Smooth muscle cell of the umbilical artery (primary cell): Measurements from ENCODE around the gene TRIM49. TPM values are rescaled to one million over a fixed set of nuclear protein-coding genes. Genes with fewer than 3 reads are reported as not detected.

Source experiments
- total RNA-seq: library from RNA; depleted of rRNA; stranded (reverse); fragments of >200 nt; gene quantifications from 2 replicates; pipeline ENCODE4 v1.2.3, GENCODE V29; 2014

Gene TRIM49
- not detected in 2 replicates for total RNA-seq

GRCh38 chr11:89808475-89808874, at the start of gene TRIM49:
TSS of gene TRIM49 (minus strand) at chr11:89808575. CDS start at chr11:89804469, 4,106 bp downstream.

Other genes with a start within 250 kb of the TRIM49 start
- gene TRIM77, start 98.3 kb downstream of the TRIM49 start, total RNA-seq, result not detected in 2 replicates
- not detected in 2 replicates for gene TRIM64B, start 69.9 kb upstream of the TRIM49 start, total RNA-seq
- not detected in 2 replicates for gene TRIM49D1, start 113.7 kb upstream of the TRIM49 start, total RNA-seq
- not detected in 2 replicates for gene TRIM49D2, start 115.5 kb upstream of the TRIM49 start, total RNA-seq
- gene TRIM64, start 157.5 kb upstream of the TRIM49 start, total RNA-seq, result not detected in 2 replicates
- not detected in 2 replicates for gene TRIM49C, start 222.5 kb upstream of the TRIM49 start, total RNA-seq